A673 (cell line): Measurements from ENCODE around the gene A4GALT.

Experiments
- EZH2 ChIP-seq: fragments of 200-600 bp; sonication (generic); IDR thresholded peaks from 2 replicates; pipeline ENCODE4 v1.6.1; 2017; ENCODE audit warnings: borderline replicate concordance, low read depth, mild to moderate bottlenecking, mixed read lengths, antibody characterized with exemption, low read length; ENCODE audit not compliant: poor library complexity, severe bottlenecking
- TF ChIP-seq, protein P1 (sequence below): fragments of 300-800, 200-600 bp; sonication (generic); conservative IDR thresholded peaks from 2 replicates; pipeline ENCODE4 v1.5.1; 2017; ENCODE audit warnings: low read depth, mild to moderate bottlenecking, antibody characterized with exemption, low read length, moderate library complexity, mixed read lengths

DNA sequence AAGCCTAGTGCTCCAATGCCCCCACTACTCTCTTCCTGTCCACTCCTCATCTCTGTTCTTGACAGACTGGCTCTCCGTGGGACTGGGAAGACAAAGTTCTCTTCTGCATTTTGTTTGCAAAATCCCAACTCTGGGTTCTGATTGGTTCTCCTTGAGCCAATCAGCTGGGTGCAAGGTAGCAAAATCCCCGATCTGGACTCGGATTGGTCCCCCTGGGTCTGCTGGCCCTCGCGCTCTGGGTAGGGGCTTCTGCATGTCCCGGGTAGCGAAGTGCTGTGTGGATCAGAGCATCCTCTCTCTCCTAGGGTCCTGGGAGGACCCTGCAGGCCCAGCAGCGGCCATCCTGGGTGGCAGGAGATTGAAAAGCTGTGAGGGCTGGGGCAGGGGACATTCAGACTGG, 22.3 kb upstream of the A4GALT start:
- TF ChIP-seq, protein P1, sequence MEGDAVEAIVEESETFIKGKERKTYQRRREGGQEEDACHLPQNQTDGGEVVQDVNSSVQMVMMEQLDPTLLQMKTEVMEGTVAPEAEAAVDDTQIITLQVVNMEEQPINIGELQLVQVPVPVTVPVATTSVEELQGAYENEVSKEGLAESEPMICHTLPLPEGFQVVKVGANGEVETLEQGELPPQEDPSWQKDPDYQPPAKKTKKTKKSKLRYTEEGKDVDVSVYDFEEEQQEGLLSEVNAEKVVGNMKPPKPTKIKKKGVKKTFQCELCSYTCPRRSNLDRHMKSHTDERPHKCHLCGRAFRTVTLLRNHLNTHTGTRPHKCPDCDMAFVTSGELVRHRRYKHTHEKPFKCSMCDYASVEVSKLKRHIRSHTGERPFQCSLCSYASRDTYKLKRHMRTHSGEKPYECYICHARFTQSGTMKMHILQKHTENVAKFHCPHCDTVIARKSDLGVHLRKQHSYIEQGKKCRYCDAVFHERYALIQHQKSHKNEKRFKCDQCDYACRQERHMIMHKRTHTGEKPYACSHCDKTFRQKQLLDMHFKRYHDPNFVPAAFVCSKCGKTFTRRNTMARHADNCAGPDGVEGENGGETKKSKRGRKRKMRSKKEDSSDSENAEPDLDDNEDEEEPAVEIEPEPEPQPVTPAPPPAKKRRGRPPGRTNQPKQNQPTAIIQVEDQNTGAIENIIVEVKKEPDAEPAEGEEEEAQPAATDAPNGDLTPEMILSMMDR: no peak
- TF ChIP-seq EZH2: no peak
